DMS153 treated with DMSO at 0.1 percent for 48 hours (cell line): ENCODE results near the gene ALPG.
"Not testable (repeated sequence)": the region's sequence is repeated elsewhere in the genome, so short reads cannot be mapped to it uniquely, and the experiment has no call there.

Experiments
- DNase-seq: peaks from one replicate; lab custom pipeline; 2025; ENCODE audit not compliant: unreplicated experiment; lab: John Stamatoyannopoulos, UW

The ALPG gene

DNA sequence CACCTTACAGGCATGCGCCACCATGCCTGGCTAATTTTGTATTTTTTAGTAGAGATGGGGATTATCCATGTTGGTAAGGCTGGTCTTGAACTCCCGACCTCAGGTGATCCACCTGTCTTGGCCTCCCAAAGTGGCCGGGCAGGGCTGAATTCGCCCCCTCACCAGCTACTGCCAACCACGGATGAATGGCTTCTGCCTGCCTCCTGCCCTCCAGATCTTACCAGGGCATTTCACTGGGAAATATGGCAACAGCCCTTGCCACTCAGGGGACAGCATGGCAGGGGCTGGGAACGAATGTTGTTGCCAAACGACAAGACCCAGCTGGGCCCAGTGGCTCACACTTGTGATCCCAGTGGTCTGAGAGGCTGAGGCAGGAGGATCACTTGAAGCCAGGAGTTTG is 29.9 kb upstream of the ALPG start:
- no peak for DNase-seq

DNA sequence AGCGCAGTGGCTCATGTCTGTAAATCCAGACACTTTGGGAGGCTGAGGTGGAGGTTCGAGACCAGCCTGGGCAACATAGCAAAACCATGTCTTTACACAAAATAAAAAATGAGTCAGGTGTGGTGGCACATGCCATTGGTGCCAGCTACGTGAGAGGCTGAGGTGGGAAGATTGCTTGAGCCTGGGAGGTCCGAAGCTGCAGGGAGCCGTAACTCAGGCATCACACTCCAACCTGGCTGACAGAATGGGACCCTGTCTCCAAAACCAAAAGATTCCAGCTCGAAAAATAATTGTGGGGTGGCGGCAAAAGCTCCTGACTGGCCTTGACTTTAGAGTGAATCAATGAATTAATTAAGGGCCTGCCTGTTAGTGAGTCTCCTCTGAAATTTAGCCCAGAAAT is 29.3 kb upstream of the ALPG start:
- DNase-seq = no peak

DNA sequence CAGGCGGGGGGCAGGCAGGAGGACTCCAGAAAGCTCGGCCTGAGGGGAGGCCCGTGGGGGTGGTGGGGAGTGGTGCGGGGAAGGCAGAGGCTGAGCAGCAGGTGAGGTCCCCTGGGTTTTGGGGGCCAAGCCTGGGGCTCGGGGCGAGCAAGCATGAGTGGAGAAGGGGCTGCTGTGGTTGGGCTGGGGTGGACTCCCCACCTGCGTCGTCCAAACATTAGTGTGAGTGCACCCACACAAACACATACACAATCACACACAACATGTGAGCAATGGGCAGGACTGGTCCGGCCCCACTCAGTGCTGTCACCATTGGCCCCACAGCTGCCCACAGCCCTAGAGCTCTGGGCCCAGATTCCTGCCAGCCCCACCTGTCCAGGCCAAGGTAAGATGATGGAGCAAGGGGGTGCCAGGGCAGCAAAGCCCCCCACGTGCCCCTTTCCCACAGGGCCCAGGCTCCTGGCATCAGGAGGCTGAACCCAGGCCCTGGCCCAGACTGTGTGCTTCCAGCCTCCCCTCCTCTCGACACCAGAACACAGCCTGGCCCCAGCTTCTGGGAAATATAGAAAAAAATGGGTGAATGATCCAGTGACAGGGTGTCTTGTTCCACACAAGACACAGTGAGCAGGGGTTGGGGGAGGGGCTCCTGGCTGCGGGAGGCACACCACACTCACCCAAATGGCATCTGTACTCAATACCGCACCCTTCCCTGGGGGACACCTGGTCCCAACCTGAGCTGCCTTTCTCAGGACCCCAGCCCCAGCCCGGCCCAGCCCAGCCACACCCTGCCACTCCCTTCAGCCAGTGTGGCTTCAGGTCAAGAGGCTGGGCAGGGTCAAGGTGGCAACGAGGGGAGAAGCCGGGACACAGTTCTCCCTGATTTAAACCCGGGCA is 28.6 kb upstream of the ALPG start:
- DNase-seq = no peak

DNA sequence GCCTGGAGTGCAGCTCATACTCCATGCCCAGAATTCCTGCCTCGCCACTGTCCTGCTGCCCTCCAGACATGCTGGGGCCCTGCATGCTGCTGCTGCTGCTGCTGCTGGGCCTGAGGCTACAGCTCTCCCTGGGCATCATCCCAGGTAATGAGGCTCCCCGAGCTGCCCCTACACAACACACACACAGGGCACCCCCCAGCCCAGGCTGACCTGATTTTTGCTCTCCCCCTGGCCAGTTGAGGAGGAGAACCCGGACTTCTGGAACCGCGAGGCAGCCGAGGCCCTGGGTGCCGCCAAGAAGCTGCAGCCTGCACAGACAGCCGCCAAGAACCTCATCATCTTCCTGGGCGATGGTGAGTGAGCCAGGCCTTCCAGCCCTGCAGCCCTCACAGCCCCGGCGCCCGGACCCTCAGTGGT is 27.9 kb upstream of the ALPG start, which contains the start of gene ALPP:
Gene ALPP, plus strand, starts transcription at position 17 of the 417 bp plus-strand sequence. Its CDS starts 52 bp downstream, at position 69.
- DNase-seq = not testable (repeated sequence)

DNA sequence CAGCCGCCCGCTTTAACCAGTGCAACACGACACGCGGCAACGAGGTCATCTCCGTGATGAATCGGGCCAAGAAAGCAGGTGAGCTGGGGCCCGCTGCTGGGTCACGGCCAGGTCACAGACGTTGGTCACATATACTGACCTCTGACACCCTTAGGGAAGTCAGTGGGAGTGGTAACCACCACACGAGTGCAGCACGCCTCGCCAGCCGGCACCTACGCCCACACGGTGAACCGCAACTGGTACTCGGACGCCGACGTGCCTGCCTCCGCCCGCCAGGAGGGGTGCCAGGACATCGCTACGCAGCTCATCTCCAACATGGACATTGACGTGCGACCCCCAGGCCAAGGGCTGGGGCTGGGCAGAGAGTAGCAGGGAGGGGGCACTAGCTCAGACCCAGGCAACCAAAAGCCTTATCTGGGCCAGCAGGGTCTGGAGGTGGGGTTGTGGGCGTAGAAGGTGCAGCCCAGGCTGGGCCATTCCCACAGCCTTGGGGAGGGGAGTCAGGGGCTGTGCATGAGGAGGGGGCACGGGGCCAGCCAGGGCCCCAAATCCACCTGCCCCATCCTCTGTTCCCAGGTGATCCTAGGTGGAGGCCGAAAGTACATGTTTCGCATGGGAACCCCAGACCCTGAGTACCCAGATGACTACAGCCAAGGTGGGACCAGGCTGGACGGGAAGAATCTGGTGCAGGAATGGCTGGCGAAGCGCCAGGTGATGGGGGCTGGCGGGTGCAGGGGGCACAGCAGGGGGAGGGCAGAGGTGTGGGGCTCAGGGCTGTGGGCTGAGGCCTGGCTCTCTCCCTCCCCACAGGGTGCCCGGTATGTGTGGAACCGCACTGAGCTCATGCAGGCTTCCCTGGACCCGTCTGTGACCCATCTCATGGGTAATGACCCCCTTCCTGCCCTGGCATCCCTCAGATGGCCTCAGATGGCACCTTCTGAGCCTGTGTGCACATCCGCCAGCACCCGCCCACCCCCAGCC is 26.7 kb upstream of the ALPG start:
- DNase-seq = not testable (repeated sequence)

DNA sequence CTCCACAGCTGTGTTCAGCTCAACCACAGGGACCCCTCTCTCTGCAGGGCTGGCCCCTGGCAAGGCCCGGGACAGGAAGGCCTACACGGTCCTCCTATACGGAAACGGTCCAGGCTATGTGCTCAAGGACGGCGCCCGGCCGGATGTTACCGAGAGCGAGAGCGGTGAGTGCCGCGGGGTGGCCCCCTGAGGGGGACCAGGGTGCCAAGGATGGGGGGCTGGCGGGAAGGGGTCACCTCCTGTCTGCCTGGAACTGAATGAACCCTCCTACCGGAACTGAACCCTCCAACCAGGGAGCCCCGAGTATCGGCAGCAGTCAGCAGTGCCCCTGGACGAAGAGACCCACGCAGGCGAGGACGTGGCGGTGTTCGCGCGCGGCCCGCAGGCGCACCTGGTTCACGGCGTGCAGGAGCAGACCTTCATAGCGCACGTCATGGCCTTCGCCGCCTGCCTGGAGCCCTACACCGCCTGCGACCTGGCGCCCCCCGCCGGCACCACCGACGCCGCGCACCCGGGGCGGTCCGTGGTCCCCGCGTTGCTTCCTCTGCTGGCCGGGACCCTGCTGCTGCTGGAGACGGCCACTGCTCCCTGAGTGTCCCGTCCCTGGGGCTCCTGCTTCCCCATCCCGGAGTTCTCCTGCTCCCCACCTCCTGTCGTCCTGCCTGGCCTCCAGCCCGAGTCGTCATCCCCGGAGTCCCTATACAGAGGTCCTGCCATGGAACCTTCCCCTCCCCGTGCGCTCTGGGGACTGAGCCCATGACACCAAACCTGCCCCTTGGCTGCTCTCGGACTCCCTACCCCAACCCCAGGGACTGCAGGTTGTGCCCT is 25.2 kb upstream of the ALPG start:
- not testable (repeated sequence) for DNase-seq

DNA sequence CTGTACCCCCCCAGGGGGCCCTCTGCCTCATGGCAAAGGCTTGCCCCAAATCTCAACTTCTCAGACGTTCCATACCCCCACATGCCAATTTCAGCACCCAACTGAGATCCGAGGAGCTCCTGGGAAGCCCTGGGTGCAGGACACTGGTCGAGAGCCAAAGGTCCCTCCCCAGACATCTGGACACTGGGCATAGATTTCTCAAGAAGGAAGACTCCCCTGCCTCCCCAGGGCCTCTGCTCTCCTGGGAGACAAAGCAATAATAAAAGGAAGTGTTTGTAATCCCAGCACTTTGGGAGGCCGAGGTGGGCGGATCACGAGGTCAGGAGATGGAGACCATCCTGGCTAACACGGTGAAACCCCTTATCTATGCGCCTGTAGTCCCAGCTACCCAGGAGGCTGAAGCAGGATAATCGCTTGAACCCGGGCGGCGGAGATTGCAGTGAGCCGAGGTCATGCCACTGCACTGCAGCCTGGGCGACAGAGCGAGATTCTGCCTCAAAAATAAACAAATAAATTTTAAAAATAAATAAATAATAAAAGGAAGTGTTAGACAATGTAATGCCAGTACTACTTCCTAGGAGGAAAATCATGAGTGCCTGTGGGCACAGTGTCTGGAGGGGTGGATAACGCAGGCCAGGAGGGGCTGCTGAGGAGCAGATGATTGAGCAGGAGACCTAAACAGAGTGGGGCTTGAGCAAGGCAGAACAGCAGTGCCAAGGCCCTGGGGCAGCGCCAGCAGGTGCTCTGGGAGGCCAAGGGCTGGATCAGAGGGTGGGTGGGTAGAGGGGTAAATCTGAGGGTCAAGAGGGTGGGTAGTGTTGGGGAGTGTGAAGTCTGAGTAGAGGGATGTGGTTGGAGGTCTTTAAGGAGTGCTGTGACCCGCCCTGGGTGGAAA is 24.1 kb upstream of the ALPG start:
- DNase-seq = no peak

DNA sequence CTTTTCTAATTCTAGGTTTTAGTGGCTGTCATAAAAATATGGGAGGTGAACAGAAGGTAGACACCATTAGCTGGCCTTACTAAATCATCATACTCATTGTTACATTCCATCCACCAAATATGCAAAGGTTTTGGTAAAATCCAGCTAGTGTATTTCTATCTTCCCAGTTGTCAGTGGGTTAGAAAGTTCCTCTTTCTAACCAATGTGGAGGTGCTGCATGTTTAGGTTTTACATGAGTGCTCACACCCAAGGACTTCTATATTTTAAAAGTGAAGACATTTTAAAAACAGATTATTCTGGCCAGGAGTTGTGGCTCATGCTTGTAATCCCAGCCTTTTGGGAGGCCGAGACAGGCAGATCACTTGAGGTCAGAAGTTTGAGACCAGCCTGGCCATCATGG is 22.2 kb upstream of the ALPG start:
- no peak for DNase-seq

DNA sequence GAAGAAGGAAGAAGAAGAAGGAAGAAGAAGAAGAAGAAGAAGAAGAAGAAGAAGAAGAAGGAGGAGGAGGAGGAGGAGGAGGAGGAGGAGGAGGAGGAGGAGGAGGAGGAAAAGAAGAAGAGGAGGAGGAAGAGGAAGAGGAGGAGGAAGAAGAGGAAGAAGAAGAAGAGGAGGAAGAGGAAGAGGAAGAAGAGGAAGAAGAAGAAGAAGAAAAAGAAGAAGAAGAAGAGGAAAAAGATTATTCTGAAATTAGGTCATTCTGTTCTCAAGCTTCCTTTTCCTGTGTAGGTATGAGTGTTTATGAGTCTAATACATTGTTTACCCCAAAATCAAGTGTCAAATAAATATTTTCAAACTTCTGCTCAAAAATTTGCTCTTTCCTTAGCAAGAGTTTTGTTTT is 21.6 kb upstream of the ALPG start:
- not testable (repeated sequence) for DNase-seq

DNA sequence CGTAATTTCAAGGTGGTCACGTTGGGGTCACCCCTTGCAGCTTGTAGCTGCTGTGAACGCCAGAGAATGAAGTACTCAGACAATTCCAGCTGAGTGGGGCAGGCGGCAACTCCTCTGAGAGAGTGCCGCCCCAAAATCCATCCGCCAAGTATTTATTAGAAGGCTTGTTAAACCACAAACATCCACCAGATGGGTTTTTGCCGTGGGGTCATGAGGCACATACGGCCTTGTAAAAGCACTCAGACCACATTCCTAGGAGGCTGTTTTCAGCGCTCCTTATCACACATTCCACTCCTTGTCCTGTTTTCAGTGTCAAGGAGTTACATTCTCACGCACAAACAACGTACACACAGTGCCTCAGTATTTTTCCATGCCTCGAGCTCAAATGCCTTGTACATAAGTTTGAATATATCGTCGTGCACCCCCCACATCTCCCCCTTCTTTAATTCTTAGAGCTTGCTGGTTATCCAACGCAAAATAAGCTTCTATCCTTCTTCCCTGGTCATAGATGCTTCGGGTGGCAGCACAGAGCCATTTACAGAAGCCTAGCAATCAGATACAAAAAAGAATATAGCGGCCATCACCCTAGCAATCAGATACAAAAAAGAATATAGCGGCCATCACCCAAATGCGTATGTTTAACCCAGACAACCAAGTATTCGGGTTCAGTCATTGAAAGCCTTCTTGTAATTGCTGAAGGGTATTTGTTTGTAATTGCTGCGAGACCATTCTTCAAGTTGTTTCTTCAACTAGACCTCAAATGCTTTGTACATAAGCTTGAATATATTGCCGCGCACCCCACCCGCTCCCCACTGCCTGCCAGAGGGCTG is 20.8 kb upstream of the ALPG start:
- no peak for DNase-seq

DNA sequence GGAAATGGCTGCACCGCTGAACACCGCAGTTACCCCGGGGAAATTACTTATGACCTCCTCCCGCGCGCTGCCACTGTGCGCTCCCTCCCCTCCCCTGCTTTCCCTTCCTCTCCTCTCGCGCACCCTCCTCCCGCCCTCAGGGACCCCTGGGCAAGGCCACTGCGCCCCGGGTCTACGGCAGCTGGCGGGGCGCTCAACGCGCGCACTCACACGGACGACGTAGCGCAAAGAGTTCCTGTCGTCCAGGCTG is 20.2 kb upstream of the ALPG start:
- DNase-seq = no peak

DNA sequence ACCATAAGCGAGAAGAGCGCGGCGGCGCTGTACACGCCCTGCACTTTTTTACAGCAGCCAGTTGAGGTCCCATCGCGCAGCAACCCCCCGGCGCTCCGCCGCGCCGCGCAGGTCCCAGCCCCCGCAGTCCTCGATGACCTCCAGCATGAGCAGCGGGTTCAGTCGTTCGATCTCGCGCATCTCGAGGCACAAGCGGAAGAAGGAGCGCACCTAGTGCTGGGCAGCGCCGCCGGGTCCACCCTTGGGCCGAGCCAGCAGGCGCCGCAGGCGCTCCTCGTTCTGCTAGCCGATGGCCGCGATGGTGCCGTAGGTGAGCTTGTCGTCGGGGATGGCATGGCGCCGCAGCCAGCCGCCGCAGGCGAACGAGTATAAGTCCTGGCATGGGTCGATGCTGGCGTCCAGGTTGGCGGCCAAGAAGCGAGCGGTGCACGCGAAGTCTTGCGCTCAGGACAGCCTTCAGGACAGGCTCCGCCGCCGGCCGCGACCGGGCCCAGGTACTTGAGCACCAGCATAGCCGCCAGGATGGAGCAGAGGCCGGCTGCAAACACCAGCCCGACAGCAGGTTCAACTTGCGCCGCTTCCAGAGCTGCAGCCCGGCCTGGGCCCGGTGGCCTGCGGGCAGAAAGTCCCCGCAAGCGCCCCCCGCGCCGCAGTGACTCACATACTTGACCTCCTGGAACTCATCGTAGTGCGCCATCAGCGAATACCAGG is 19.7 kb upstream of the ALPG start:
- DNase-seq = no peak

DNA sequence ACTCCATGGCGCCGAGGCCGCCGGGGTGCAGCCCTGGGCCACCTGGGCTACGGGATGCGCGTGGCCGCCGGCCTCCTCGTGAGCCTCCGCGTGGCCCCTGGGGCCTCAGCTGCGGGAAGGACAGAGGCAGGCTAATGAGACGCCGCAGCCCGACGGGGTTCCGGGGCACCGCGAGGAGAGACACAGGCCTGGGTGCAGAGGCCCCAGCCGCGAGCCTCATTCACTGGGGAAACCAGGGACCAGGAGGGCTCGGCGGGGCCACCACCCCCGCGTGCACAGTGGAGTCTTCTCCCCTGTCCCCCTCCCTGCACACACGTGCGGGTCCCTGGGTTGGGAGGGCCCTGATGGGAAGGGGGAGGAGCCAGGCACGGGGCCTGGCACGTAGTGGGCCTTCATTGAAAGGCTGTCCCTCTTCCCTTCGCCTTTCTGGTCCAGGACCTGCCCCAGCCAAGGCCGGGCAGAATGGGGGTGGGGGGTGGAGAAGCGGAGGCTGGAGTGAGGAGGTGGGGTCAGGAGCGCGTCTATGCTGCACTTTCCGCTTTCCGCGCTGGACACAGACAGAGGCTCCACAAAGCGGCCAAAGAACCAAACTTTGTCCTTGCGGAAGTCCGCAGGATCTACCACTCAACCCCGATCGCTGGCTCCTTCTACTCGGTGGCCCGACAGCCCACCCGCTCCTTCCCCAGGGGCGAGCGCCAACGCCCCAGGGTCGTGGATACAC is 19.0 kb upstream of the ALPG start:
- no peak for DNase-seq

DNA sequence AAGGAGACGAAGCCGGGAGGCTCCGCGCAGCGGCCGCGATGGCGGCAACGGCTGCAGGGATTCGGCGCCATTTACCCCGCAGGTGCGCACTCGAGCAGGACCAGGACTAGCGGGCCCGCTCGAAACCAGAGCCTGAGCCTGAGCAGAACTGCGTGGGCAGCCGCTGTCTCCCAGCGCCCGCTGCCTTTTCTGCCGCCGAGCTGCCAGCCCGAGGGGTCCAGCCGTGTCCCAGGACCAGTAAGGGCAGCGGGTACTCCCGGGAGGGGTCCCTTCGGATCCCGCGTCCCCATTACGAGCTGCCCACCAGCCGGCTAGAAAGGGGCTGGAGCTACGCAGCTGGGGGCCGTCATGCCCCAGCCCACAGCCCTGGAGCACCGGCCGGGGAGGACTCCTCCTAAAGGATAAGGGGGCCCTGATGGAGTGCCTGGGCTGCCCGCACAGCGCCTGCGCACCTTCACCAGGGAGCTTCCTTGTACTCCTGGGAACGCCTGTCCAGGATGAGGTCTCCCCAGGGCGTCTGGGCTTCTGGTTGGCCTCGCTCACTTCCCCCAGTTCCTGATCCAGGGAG is 18.2 kb upstream of the ALPG start:
- DNase-seq = no peak

DNA sequence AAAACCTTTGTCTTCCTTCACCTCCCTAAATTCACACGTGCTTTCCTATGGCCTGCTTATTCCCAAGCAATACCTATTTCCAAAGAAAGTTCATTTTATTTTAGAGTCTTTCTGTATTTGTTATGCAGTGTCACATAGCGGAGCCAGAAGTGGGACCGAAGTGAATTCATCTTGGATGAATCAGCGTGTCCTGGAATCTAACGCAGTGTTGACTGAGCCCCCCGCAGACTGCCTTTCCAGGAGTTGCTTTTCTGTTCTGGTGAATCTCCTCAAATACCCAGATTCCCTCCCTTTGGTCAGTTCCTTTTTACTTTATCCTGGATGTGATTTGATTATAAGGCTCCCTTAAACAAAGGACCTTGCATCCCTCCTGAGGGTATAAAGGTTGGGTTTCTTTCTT is 17.3 kb upstream of the ALPG start:
- DNase-seq = no peak

DNA sequence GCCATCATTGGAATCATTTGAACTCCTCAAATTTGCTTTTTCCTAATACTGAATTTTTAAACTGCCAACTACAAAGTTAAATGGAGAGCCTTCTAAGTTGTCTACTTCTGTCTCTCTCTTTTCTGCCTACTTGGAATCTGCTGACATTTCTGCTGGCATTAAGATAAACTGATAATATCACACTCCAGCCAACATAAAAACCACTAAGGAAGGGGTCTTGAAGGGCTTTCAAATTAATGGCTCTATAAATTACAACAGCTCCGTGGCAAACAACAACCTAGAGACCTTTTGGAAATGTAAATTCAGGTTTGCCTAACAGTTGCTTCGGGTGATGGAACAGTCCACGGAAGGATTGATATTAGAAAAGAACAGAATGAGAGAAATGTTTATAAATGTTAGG is 16.0 kb upstream of the ALPG start:
- no peak for DNase-seq

DNA sequence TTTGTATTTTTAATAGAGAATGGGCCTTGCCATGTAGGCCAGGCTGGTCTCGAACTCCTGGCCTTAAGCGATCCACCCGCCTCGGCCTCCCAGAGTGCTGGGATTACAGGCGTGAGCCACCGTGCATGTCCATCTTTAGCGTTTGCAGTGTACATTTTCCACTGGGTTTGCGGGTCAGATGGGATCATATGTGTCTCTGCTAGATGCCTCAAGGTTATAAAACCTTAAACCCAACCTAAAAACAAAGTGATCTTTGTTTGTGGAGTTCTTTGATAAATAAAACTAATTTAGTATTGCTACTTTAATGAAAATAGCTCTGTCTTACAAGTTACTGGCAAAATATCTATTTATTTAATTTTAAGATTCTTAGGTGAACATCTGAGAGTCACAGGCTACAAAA is 13.1 kb upstream of the ALPG start:
- DNase-seq = no peak

DNA sequence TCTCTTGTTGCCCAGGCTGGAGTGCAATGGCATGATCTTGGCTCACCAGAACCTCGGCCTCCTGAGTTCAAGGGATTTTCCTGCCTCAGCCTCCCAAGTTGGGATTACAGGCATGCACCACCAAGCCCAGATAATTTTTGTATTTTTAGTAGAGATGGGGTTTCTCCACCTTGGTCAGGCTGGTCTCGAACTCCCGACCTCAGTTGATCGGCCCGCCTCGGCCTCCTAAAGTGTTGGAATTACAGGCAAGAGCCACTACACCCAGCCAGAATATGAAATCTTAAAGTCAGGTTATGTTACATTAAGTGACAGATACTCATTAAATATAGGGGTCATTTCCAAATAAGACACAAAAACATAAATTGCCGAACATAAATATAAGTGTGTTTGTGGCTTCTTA is 12.2 kb upstream of the ALPG start:
- DNase-seq = not testable (repeated sequence)
